WTC11 (cell line): ENCODE results near the gene BBS9.

Experiments
- ELF4 ChIP-seq: sonication (generic); formaldehyde crosslinking; IDR thresholded peaks from 2 replicates; pipeline ENCODE4 v1.8.1; 2022; ENCODE audit warnings: low read depth, mild to moderate bottlenecking, moderate library complexity, missing genetic modification reagents
- FOXK1 ChIP-seq: sonication (generic); formaldehyde crosslinking; IDR thresholded peaks from 2 replicates; pipeline ENCODE4 v1.8.0; 2022; ENCODE audit warnings: mild to moderate bottlenecking, moderate library complexity, missing genetic modification reagents
- IRF2 ChIP-seq: sonication (generic); formaldehyde crosslinking; IDR thresholded peaks from 2 replicates; pipeline ENCODE4 v1.8.0; 2022; ENCODE audit warnings: low read depth, missing genetic modification reagents, borderline replicate concordance
- SP1 ChIP-seq: sonication (generic); formaldehyde crosslinking; conservative IDR thresholded peaks from 2 replicates; pipeline ENCODE4 v1.8.1; 2022; ENCODE audit warnings: missing genetic modification reagents
- TF ChIP-seq, protein P1 (sequence below): fragments of 200-600 bp; IDR thresholded peaks from 2 replicates; pipeline ENCODE4 v1.8.0; 2022; ENCODE audit warnings: antibody characterized with exemption
- TF ChIP-seq, protein P2 (sequence below): sonication (generic); formaldehyde crosslinking; IDR thresholded peaks from 2 replicates; pipeline ENCODE4 v1.8.1; 2022; ENCODE audit warnings: low read depth, missing genetic modification reagents, borderline replicate concordance
- TF ChIP-seq, protein P3 (sequence below): sonication (generic); formaldehyde crosslinking; IDR thresholded peaks from 2 replicates; pipeline ENCODE4 v1.8.0; 2022; ENCODE audit warnings: mild to moderate bottlenecking, missing genetic modification reagents
- TF ChIP-seq, protein P4 (sequence below): fragments of 250-450 bp; sonication (Bioruptor Pico); IDR thresholded peaks from 2 replicates; pipeline ENCODE4 v1.9.0; 2021; ENCODE audit warnings: moderate library complexity, mild to moderate bottlenecking, inconsistent platforms, borderline replicate concordance
- TF ChIP-seq, protein P5 (sequence below): sonication (generic); formaldehyde crosslinking; IDR thresholded peaks from 2 replicates; pipeline ENCODE4 v1.8.1; 2022; ENCODE audit warnings: low read depth, mild to moderate bottlenecking, moderate library complexity, missing genetic modification reagents, borderline replicate concordance

DNA sequence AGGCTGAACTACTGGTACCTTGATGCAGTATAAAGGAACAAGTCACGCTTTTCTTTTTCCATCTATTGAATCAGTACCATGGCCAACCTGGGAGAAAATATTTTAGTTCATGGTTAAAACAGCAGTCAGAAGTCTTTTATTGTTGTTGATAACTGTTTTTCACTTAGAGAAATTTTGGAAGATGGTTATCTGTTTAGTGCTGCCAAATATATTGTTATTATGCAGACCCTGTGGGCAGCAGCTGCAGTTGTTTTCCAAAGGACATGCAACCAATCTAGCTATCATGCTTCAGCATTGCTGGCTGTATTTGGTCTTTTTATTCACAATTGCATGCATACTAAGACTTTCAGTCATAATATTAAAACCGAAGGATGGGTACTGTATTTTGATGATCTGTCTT, 169.5 kb downstream of the BBS9 start:
- no peak for TF ChIP-seq SP1 (CRISPR knock-in tag)
- TF ChIP-seq, protein P1, sequence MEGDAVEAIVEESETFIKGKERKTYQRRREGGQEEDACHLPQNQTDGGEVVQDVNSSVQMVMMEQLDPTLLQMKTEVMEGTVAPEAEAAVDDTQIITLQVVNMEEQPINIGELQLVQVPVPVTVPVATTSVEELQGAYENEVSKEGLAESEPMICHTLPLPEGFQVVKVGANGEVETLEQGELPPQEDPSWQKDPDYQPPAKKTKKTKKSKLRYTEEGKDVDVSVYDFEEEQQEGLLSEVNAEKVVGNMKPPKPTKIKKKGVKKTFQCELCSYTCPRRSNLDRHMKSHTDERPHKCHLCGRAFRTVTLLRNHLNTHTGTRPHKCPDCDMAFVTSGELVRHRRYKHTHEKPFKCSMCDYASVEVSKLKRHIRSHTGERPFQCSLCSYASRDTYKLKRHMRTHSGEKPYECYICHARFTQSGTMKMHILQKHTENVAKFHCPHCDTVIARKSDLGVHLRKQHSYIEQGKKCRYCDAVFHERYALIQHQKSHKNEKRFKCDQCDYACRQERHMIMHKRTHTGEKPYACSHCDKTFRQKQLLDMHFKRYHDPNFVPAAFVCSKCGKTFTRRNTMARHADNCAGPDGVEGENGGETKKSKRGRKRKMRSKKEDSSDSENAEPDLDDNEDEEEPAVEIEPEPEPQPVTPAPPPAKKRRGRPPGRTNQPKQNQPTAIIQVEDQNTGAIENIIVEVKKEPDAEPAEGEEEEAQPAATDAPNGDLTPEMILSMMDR = no peak
- no peak for TF ChIP-seq IRF2 (CRISPR knock-in tag)
- TF ChIP-seq, protein P2, sequence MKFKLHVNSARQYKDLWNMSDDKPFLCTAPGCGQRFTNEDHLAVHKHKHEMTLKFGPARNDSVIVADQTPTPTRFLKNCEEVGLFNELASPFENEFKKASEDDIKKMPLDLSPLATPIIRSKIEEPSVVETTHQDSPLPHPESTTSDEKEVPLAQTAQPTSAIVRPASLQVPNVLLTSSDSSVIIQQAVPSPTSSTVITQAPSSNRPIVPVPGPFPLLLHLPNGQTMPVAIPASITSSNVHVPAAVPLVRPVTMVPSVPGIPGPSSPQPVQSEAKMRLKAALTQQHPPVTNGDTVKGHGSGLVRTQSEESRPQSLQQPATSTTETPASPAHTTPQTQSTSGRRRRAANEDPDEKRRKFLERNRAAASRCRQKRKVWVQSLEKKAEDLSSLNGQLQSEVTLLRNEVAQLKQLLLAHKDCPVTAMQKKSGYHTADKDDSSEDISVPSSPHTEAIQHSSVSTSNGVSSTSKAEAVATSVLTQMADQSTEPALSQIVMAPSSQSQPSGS (CRISPR knock-in tag) = no peak
- TF ChIP-seq ELF4 (CRISPR knock-in tag) = no peak
- no peak for TF ChIP-seq FOXK1 (CRISPR knock-in tag)
- TF ChIP-seq, protein P3, sequence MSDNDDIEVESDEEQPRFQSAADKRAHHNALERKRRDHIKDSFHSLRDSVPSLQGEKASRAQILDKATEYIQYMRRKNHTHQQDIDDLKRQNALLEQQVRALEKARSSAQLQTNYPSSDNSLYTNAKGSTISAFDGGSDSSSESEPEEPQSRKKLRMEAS (CRISPR knock-in tag) = no peak
- TF ChIP-seq, protein P4, sequence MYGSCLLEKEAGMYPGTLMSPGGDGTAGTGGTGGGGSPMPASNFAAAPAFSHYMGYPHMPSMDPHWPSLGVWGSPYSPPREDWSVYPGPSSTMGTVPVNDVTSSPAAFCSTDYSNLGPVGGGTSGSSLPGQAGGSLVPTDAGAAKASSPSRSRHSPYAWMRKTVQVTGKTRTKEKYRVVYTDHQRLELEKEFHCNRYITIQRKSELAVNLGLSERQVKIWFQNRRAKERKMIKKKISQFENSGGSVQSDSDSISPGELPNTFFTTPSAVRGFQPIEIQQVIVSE = no peak
- TF ChIP-seq, protein P5, sequence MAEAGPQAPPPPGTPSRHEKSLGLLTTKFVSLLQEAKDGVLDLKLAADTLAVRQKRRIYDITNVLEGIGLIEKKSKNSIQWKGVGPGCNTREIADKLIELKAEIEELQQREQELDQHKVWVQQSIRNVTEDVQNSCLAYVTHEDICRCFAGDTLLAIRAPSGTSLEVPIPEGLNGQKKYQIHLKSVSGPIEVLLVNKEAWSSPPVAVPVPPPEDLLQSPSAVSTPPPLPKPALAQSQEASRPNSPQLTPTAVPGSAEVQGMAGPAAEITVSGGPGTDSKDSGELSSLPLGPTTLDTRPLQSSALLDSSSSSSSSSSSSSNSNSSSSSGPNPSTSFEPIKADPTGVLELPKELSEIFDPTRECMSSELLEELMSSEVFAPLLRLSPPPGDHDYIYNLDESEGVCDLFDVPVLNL = no peak
